ENCODE measurements around the gene TMEM63A. TPM values are rescaled to one million over a fixed set of nuclear protein-coding genes. Genes with fewer than 3 reads are reported as not detected.

The TMEM63A gene
- polyA plus RNA-seq, 1 donor from 2014 or later = not detected

GRCh38 chr1:225862581-225862950 is 19.6 kb downstream of the TMEM63A start:
- H3K4me2 ChIP-seq (ENCODE audit: low read length) = no peak overlapping the region
- no peaks in the 10 kb centered on the region for H3K9me3 ChIP-seq (ENCODE audit: low read length)
- no peak overlapping the region for H2AFZ ChIP-seq (ENCODE audit: low read depth, low read length)
- H3F3A ChIP-seq (ENCODE audit: insufficient read depth, low read length, poor library complexity, severe bottlenecking) = no peaks in the 10 kb centered on the region
- H3K36me3 ChIP-seq (ENCODE audit: insufficient read depth, low read length) = no peaks in the 10 kb centered on the region
- no peaks in the 10 kb centered on the region for H4K20me1 ChIP-seq (ENCODE audit: insufficient read depth)
- H3K79me2 ChIP-seq (replicated peaks; ENCODE audit: insufficient read depth, low read length) = no peaks in the 10 kb centered on the region
- H3K4me3 ChIP-seq (ENCODE audit: low read length) = no peak overlapping the region
- no peaks in the 10 kb centered on the region for H3K9me2 ChIP-seq (ENCODE audit: insufficient read depth, low read length)
- H3K27me3 ChIP-seq (ENCODE audit: insufficient read depth, low read depth, low read length) = no peaks in the 10 kb centered on the region
- H3K27ac ChIP-seq (ENCODE audit: low read length) = no peak overlapping the region
- TF ChIP-seq EP300 (conservative IDR thresholded peaks at IDR 0.05; ENCODE audit: poor library complexity, severe bottlenecking) = no peak
- TF ChIP-seq EZH2 (IDR thresholded peaks at IDR 0.05; ENCODE audit: borderline replicate concordance, insufficient read depth, low read length, poor library complexity, severe bottlenecking) = no peak
- TF ChIP-seq TAF1 (IDR thresholded peaks at IDR 0.05; ENCODE audit: low read depth) = no peak
- no peak for TF ChIP-seq RAD21 (conservative IDR thresholded peaks at IDR 0.05)
- TF ChIP-seq, protein P1, sequence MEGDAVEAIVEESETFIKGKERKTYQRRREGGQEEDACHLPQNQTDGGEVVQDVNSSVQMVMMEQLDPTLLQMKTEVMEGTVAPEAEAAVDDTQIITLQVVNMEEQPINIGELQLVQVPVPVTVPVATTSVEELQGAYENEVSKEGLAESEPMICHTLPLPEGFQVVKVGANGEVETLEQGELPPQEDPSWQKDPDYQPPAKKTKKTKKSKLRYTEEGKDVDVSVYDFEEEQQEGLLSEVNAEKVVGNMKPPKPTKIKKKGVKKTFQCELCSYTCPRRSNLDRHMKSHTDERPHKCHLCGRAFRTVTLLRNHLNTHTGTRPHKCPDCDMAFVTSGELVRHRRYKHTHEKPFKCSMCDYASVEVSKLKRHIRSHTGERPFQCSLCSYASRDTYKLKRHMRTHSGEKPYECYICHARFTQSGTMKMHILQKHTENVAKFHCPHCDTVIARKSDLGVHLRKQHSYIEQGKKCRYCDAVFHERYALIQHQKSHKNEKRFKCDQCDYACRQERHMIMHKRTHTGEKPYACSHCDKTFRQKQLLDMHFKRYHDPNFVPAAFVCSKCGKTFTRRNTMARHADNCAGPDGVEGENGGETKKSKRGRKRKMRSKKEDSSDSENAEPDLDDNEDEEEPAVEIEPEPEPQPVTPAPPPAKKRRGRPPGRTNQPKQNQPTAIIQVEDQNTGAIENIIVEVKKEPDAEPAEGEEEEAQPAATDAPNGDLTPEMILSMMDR (IDR thresholded peaks at IDR 0.05; ENCODE audit: poor library complexity, severe bottlenecking) = no peak
- TF ChIP-seq REST (IDR thresholded peaks at IDR 0.05; ENCODE audit: borderline replicate concordance) = no peak
- TF ChIP-seq SMC3 (conservative IDR thresholded peaks at IDR 0.05; ENCODE audit: poor library complexity) = no peak
- TF ChIP-seq MXI1 (conservative IDR thresholded peaks at IDR 0.05; ENCODE audit: poor library complexity, severe bottlenecking) = no peak
- no peak for TF ChIP-seq POLR2AphosphoS5 (IDR thresholded peaks at IDR 0.05)
- H3K9ac ChIP-seq (ENCODE audit: low read length) = no peak overlapping the region

DNA sequence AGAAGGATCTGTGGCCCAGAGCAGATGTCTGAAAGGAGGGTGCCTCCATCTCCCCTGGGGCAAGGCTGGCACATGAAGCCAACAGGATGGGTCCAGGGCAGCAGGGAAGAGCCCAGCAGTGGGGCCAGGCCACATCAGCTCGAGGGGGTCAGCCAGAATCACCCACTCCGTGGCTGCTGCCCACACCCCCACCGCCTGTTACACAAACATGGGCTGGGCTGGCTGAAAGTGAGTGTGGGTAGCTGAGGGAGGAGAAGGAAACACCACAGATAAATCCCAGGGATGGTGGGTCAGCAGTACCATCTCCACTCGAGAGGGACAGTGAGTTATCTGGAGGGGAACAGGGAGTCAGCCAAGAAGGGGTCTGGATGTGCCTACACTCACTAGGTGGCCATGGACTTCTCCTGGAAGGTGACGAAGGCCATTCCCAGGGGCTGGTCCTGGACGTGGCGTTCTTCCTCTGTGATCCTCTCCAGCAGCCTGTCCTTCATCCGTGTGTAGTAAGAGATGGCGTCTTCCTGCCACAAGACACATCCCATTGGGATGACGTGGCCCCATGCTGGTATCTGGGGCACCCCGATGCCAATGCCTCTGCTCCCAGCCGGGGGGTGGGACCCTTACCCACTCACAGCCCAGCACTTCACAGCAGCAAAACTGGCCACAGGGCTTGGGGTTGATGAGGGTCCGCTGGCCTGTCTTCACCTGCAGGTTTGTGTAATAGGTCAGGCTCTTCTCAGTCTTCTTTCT is 20.2 kb downstream of the TMEM63A start:
- Histone ChIP-seq H3K9ac (ENCODE audit: low read length) (no peak overlapping the region), H3K79me2 (replicated peaks; ENCODE audit: insufficient read depth, low read length) (no peaks in the 10 kb centered on the region), H3K9me2 (ENCODE audit: insufficient read depth, low read length) (no peaks in the 10 kb centered on the region), H3K27ac (ENCODE audit: low read length) (no peak overlapping the region), H3K36me3 (ENCODE audit: insufficient read depth, low read length) (no peaks in the 10 kb centered on the region), H3K4me3 (ENCODE audit: low read length) (no peak overlapping the region), H3K4me2 (ENCODE audit: low read length) (no peak overlapping the region), H3K9me3 (ENCODE audit: low read length) (no peaks in the 10 kb centered on the region), H4K20me1 (ENCODE audit: insufficient read depth) (no peaks in the 10 kb centered on the region), H2AFZ (ENCODE audit: low read depth, low read length) (no peak overlapping the region), H3K27me3 (ENCODE audit: insufficient read depth, low read depth, low read length) (no peaks in the 10 kb centered on the region), H3F3A (ENCODE audit: insufficient read depth, low read length, poor library complexity, severe bottlenecking) (no peaks in the 10 kb centered on the region)
- TF ChIP-seq EZH2 (IDR thresholded peaks at IDR 0.05; ENCODE audit: borderline replicate concordance, insufficient read depth, low read length, poor library complexity, severe bottlenecking) = no peak
- TF ChIP-seq EP300 (conservative IDR thresholded peaks at IDR 0.05; ENCODE audit: poor library complexity, severe bottlenecking) = no peak
- TF ChIP-seq TAF1 (IDR thresholded peaks at IDR 0.05; ENCODE audit: low read depth) = no peak
- TF ChIP-seq SMC3 (conservative IDR thresholded peaks at IDR 0.05; ENCODE audit: poor library complexity) = no peak
- no peak for TF ChIP-seq REST (IDR thresholded peaks at IDR 0.05; ENCODE audit: borderline replicate concordance)
- TF ChIP-seq POLR2AphosphoS5 (IDR thresholded peaks at IDR 0.05) = no peak
- TF ChIP-seq RAD21 (conservative IDR thresholded peaks at IDR 0.05) = no peak
- TF ChIP-seq MXI1 (conservative IDR thresholded peaks at IDR 0.05; ENCODE audit: poor library complexity, severe bottlenecking) = no peak
